GM12873 (cell line): ENCODE data around the gene POFUT1.

Source experiments
- CTCF ChIP-seq: IDR thresholded peaks from 2 replicates; pipeline ENCODE4 v1.5.1; 2012; ENCODE audit warnings: low read depth, mild to moderate bottlenecking, moderate library complexity, low read length, control low read depth; ENCODE audit not compliant: insufficient read depth; ENCODE audit errors: missing control alignments

The POFUT1 gene

GRCh38 chr20:32229251-32229747, 21.6 kb downstream of the POFUT1 start:
- TF ChIP-seq CTCF = no peak

GRCh38 chr20:32230707-32231106, 23.0 kb downstream of the POFUT1 start:
- TF ChIP-seq CTCF = no peak

- TF ChIP-seq CTCF = no peak
Measured at GRCh38 chr20:32231245-32231644, 23.6 kb downstream of the POFUT1 start.

GRCh38 chr20:32231847-32232246, 24.2 kb downstream of the POFUT1 start:
- no peak for TF ChIP-seq CTCF

- no peak for TF ChIP-seq CTCF
Measured at GRCh38 chr20:32232326-32232886, 24.7 kb downstream of the POFUT1 start.

GRCh38 chr20:32233286-32233685, 25.6 kb downstream of the POFUT1 start:
- TF ChIP-seq CTCF = no peak

- no peak for TF ChIP-seq CTCF
Measured at GRCh38 chr20:32234135-32234808, 26.6 kb downstream of the POFUT1 start.
